ENCODE measurements around the gene NPIPA8. TPM values are rescaled to one million over a fixed set of nuclear protein-coding genes. Genes with fewer than 3 reads are reported as not detected.
"Not testable (repeated sequence)": the region's sequence is repeated elsewhere in the genome, so short reads cannot be mapped to it uniquely, and the experiment has no call there.

Gene NPIPA8
- total RNA-seq, 1 donor from 2014 or later: 0.46 TPM

- intact Hi-C loops (cut with DNase I); DNase-seq (ENCODE audit: low spot score): not testable (repeated sequence)
Observed at GRCh38 chr16:18290959-18291358, 45.6 kb downstream of the NPIPA8 start.

- DNase-seq (ENCODE audit: low spot score); intact Hi-C loops (cut with DNase I): not testable (repeated sequence)
Observed at GRCh38 chr16:18286342-18286741, 50.2 kb downstream of the NPIPA8 start.

- DNase-seq (ENCODE audit: low spot score); intact Hi-C loops (cut with DNase I): not testable (repeated sequence)
Observed at GRCh38 chr16:18280319-18280718, 56.2 kb downstream of the NPIPA8 start.

- DNase-seq (ENCODE audit: low spot score); intact Hi-C loops (cut with DNase I): not testable (repeated sequence)
Observed at GRCh38 chr16:18276756-18277155, 59.8 kb downstream of the NPIPA8 start.

GRCh38 chr16:18270171-18270570, 66.4 kb downstream of the NPIPA8 start:
- DNase-seq (ENCODE audit: low spot score); intact Hi-C loops (cut with DNase I): not testable (repeated sequence)

Small RNA genes within 50 kb of the gene (microRNA-seq; reads per million reads assigned to microRNA genes)
- not detected for gene MIR6511A4
- not detected for gene MIR6770-3

Other genes with a start within 250 kb of the NPIPA8 start
- gene NOMO2, start 225.4 kb upstream of the NPIPA8 start, total RNA-seq: 143 TPM

All from cardiac septum (tissue), 1 donor.